Glomerular endothelial cell (primary cell): ENCODE measurements around the gene DACT2. TPM values are rescaled to one million over a fixed set of nuclear protein-coding genes. Genes with fewer than 3 reads are reported as not detected.
"Not testable (repeated sequence)": the region's sequence is repeated elsewhere in the genome, so short reads cannot be mapped to it uniquely, and the experiment has no call there.

Experiments used
- DNase-seq: peaks from one replicate; pipeline ENCODE4 v3.0.0-alpha.2; 2011; ENCODE audit warnings: low read depth, low spot score; ENCODE audit errors: extremely low read depth
- total RNA-seq: library from RNA; depleted of rRNA; stranded (reverse); fragments of >200 nt; gene quantifications from 2 replicates; pipeline ENCODE4 v1.2.3, GENCODE V29; 2015

The DACT2 gene
- total RNA-seq, 1 donor from 2014 or later = not detected

- no peak for DNase-seq
Observed at GRCh38 chr6:168283686-168284025, 35.9 kb downstream of the DACT2 start.

GRCh38 chr6:168282985-168283685 lies 36.4 kb downstream of the DACT2 start:
- DNase-seq = no peak

- no peak for DNase-seq
Observed at GRCh38 chr6:168281826-168282225, 37.8 kb downstream of the DACT2 start.

- DNase-seq = not testable (repeated sequence)
Observed at GRCh38 chr6:168281314-168281713, 38.3 kb downstream of the DACT2 start.

GRCh38 chr6:168280899-168281245 lies 38.7 kb downstream of the DACT2 start:
- no peak for DNase-seq

- no peak for DNase-seq
Observed at GRCh38 chr6:168280020-168280898, 39.3 kb downstream of the DACT2 start.

GRCh38 chr6:168279403-168279935 lies 40.1 kb downstream of the DACT2 start:
- no peak for DNase-seq

GRCh38 chr6:168278904-168279303 lies 40.7 kb downstream of the DACT2 start:
- DNase-seq = no peak

GRCh38 chr6:168277274-168277669 lies 42.3 kb downstream of the DACT2 start:
- no peak for DNase-seq

- DNase-seq = no peak
Observed at GRCh38 chr6:168276576-168277273, 42.9 kb downstream of the DACT2 start.

- DNase-seq = no peak
Observed at GRCh38 chr6:168275168-168275567, 44.4 kb downstream of the DACT2 start.

GRCh38 chr6:168274037-168274952 lies 45.3 kb downstream of the DACT2 start:
- DNase-seq = no peak

- no peak for DNase-seq
Observed at GRCh38 chr6:168273441-168274036, 46.0 kb downstream of the DACT2 start.

- no peak for DNase-seq
Observed at GRCh38 chr6:168272415-168273325, 46.9 kb downstream of the DACT2 start.

- no peak for DNase-seq
Observed at GRCh38 chr6:168270274-168271172, 49.1 kb downstream of the DACT2 start.

GRCh38 chr6:168269455-168270243 lies 49.9 kb downstream of the DACT2 start:
- no peak for DNase-seq

- DNase-seq = no peak
Observed at GRCh38 chr6:168268755-168269154, 50.8 kb downstream of the DACT2 start.
